SIG-M5 treated with dmso at 0.1 percent for 504 hours (cell line): ENCODE data around the gene DRC1.

Source experiments
- DNase-seq: peaks from one replicate; lab custom pipeline; 2025; ENCODE audit not compliant: unreplicated experiment; lab: John Stamatoyannopoulos, UW

DRC1 gene

DNA sequence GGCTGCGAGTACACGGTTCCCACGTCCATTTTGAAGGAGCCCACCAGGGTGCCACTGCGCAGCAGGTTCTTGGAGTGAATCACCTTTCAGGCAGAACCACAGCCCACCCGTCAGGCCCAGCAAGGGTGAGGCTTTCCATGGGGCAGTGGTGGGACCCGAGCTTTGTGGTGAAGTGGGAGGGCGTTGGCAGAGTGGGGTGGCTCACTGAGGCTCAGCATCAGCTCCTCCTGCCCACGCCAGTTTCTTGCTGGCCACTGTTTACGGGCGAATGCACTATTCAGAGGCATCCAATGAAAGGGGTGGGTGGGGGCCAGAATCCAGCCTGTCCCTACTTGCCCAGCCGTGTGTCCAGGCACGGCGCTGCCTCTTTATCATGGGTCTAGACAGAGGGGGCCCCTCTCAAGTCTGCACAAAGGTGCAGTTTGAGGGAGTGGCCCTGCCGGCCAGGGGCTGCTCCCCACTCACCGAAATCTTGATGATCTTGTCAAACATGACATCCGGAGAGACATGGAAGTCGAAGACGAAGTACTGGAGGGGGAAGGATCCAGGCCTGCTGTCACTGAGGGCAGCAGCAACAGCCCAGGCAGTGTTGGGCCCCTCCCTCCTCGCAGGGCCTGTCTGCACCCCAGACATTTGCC, 87.6 kb downstream of the DRC1 start:
- DNase-seq: no peak

DNA sequence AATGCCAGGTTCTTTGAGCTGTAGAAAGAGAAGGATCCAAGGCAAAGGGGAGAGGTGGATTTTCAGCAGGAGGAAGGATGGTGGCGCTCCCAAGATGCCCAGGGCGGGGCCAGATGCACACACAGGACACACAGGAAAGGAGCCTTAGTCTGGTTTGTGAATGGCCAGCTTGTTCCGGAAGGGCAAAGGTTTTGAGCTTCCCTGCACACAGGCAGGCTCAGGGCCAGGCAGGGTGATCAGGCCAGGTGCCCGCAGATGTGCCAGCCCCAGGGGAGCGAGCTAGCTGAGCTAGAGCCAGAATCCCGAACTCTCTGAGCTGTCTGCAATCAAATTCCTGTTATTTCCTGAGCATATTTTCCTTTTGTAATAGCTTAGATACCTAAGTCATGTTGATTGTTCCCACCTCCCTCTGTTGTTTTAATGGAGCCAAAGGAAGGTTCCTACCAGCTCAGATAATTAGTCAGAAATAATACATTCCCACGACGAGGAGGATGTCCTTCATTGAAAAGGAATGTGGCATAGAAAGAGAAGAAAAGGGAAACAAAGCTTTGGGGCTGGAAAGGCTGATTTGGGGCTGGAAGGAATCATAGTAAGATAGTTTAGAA, 89.9 kb downstream of the DRC1 start:
- DNase-seq: no peak

DNA sequence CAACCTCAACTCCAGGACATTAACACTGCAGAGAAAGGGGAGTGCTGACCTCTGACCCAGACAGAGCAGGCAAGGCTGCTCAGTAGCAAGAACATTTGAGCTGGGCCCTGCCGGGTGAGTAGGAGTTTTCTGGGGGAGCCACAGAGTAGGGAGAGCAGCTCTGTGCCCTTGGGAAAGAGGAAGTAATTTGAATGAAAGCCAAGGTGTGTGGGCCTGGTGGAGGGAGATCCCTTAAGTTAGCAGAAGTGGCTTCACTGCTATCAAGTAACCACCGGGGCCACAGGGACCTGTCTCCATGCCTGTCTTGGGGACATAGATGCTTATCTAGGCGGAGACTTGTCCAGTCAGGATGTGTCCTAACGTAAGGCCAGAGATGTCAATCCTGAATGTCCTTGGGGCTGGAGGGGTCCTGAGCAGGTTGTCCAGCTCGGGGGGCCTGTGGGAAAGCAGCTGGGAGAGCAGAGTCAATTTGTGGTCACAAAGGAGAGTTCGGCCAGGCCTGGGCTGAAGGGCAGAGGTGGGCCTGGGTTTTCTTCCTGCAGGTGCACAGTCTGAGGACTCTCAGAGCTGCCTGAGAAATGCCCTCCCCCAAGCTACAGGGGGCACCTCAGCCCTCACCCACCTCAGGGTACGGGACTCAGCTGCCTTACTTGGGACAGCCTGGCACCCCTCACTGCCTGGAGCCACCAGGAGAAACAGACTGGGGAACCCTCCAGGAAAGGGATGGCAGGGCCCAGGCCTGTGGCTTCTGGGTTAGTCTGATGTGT, 91.2 kb downstream of the DRC1 start:
- DNase-seq: peak; percentile 66

GRCh38 chr2:26493566-26493965, 91.8 kb downstream of the DRC1 start:
- peak; percentile 81 for DNase-seq

- DNase-seq: no peak
Observed at GRCh38 chr2:26494199-26494598, 92.5 kb downstream of the DRC1 start.

DNA sequence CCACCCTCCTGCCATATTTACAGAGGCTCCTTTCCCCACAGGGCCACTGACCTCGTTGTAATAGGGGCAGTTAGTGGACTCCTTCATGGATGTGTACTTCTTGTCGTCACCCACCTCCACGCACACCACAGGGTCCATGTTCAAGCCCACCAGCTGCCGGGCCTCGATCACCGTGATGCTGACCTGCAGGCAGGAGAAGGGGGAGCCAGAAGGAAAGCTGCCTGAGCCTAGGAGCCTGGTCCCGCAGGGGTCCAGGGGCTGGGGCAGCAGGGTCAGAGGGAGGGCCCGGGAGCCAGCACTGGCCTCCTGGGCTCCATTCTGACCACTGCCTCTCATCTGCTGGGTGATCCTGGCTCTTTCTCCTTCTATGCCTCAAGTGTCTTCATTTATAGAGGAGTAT, 93.2 kb downstream of the DRC1 start:
- DNase-seq: no peak

DNA sequence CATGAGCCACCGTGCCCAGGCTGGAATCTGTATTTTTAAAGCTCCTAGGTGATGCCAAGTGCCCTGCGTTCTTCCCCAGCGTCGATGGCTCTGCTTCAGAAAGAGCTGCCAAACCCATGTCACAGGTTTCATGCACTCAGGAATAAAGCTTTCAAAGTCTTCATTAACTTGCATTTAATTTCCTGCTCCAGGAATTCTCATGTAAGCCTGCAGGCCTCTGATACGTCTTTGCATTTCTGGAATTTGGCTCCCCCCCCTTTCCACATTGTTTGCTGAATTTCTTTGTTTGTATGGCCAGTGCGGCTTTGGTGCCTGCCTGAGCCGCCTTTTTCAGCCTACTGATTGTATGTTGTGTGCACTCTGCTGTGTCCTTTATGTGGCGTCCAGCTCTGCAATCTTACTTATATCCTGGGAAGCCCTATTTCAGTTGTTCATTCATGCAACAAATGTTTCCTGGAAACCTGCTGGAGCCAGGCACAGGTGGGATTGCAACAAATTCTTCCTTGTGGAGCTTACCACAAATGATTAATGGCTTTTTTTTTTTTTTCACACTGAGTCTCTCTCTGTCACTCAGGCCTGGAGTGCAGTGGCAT, 94.1 kb downstream of the DRC1 start:
- no peak for DNase-seq

GRCh38 chr2:26500406-26500805, 98.7 kb downstream of the DRC1 start:
- no peak for DNase-seq

GRCh38 chr2:26503231-26503880, 101.6 kb downstream of the DRC1 start:
- DNase-seq: peak; percentile 84

GRCh38 chr2:26504002-26504401, 102.3 kb downstream of the DRC1 start:
- DNase-seq: no peak

DNA sequence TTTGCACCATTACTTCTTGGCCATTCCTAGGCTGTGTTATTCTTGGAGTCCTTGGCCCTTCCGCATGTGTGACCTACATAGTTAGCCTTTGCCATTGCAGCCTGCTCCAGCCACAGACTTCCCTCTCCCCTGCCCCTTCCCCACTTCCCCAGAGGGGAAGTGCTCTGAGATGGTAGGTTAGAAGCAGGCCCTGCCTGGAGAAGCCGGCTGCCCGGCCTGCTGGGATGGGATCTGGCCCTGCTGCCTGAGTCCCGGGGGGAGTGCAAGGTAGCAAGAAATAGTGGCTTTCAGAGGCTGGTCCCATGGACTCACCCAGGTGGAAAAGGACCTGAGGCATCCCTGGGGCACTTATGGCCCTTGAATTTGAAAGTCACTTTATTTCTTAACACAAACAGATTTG, 104.6 kb downstream of the DRC1 start:
- no peak for DNase-seq
